ENCODE data around the gene XPR1. TPM values are rescaled to one million over a fixed set of nuclear protein-coding genes. Genes with fewer than 3 reads are reported as not detected.
"Not testable (repeated sequence)": the region's sequence is repeated elsewhere in the genome, so short reads cannot be mapped to it uniquely, and the experiment has no call there.

The XPR1 gene
- total RNA-seq, 4 donors from 2014 or later, result 10.0 to 29.7 (median 26.2) TPM

GRCh38 chr1:180786624-180787023 is 154.8 kb downstream of the XPR1 start:
- H3K4me3 ChIP-seq, result no peak overlapping the region
- no peak for TF ChIP-seq CTCF (IDR thresholded peaks at IDR 0.05)
- no peak for TF ChIP-seq POLR2A (IDR thresholded peaks at IDR 0.05)
- intact Hi-C loops (cut with DNase I; ENCODE audit: low total_unique reads), result no loop called here

GRCh38 chr1:180787628-180788307 is 155.9 kb downstream of the XPR1 start:
- DNase-seq, result no peak
- H3K9me3 ChIP-seq, result no peaks in the 10 kb centered on the region
- no peaks in the 10 kb centered on the region for H3K4me1 ChIP-seq
- intact Hi-C loops (cut with DNase I; ENCODE audit: low total_unique reads), result no loop called here
- H3K27me3 ChIP-seq, result no peaks in the 10 kb centered on the region
- H3K27ac ChIP-seq, result no peak overlapping the region
- TF ChIP-seq CTCF (IDR thresholded peaks at IDR 0.05) (no peak), POLR2A (IDR thresholded peaks at IDR 0.05) (no peak)
- no peak overlapping the region for H3K4me3 ChIP-seq
- H3K36me3 ChIP-seq, result no peaks in the 10 kb centered on the region

More at GRCh38 chr1:180786624-180787023, 154.8 kb downstream of the XPR1 start:
- Histone ChIP-seq H3K36me3 (no peaks in the 10 kb centered on the region), H3K27ac (no peak overlapping the region), H3K9me3 (no peaks in the 10 kb centered on the region), H3K27me3 (no peaks in the 10 kb centered on the region), H3K4me1 (no peaks in the 10 kb centered on the region)
- DNase-seq, result no peak

- intact Hi-C loops (cut with DNase I; ENCODE audit: low total_unique reads), result no loop called here
- TF ChIP-seq CTCF (IDR thresholded peaks at IDR 0.05), result no peak
- no peak for TF ChIP-seq POLR2A (IDR thresholded peaks at IDR 0.05)
- no peaks in the 10 kb centered on the region for H3K4me1 ChIP-seq
- no peak overlapping the region for H3K4me3 ChIP-seq
- no peak for DNase-seq
- no peak overlapping the region for H3K27ac ChIP-seq
- no peaks in the 10 kb centered on the region for H3K9me3 ChIP-seq
- no peaks in the 10 kb centered on the region for H3K27me3 ChIP-seq
- no peaks in the 10 kb centered on the region for H3K36me3 ChIP-seq
Observed at GRCh38 chr1:180789460-180789859, 157.6 kb downstream of the XPR1 start.

GRCh38 chr1:180791152-180791551 is 159.3 kb downstream of the XPR1 start:
- H3K4me3 ChIP-seq; H3K27me3 ChIP-seq; H3K9me3 ChIP-seq; H3K4me1 ChIP-seq; H3K27ac ChIP-seq; intact Hi-C loops (cut with DNase I; ENCODE audit: low total_unique reads); H3K36me3 ChIP-seq; DNase-seq: not testable (repeated sequence)

- no peak overlapping the region for H3K4me3 ChIP-seq
- no peaks in the 10 kb centered on the region for H3K27me3 ChIP-seq
- no peak for TF ChIP-seq CTCF (IDR thresholded peaks at IDR 0.05)
- TF ChIP-seq POLR2A (IDR thresholded peaks at IDR 0.05), result no peak
- intact Hi-C loops (cut with DNase I; ENCODE audit: low total_unique reads), result no loop called here
- DNase-seq, result no peak
- no peaks in the 10 kb centered on the region for H3K9me3 ChIP-seq
- H3K27ac ChIP-seq, result no peak overlapping the region
- H3K36me3 ChIP-seq, result no peaks in the 10 kb centered on the region
- H3K4me1 ChIP-seq, result no peaks in the 10 kb centered on the region
Observed at GRCh38 chr1:180791806-180792205, 160.0 kb downstream of the XPR1 start.

- intact Hi-C loops (cut with DNase I; ENCODE audit: low total_unique reads), result no loop called here
- DNase-seq, result no peak
Observed at GRCh38 chr1:180793451-180793850, 161.6 kb downstream of the XPR1 start.

More at GRCh38 chr1:180793451-180793850, 161.6 kb downstream of the XPR1 start:
- Histone ChIP-seq H3K4me3 (no peak overlapping the region), H3K36me3 (no peaks in the 10 kb centered on the region), H3K27me3 (no peaks in the 10 kb centered on the region), H3K27ac (no peak overlapping the region), H3K9me3 (no peaks in the 10 kb centered on the region), H3K4me1 (no peaks in the 10 kb centered on the region)
- TF ChIP-seq POLR2A (IDR thresholded peaks at IDR 0.05) (no peak), CTCF (IDR thresholded peaks at IDR 0.05) (no peak)

Measured in uterus (tissue), 4 donors.